ENCODE data around the gene PMS2.
"Not testable (repeated sequence)": the region's sequence is repeated elsewhere in the genome, so short reads cannot be mapped to it uniquely, and the experiment has no call there.

The PMS2 gene, protein sequence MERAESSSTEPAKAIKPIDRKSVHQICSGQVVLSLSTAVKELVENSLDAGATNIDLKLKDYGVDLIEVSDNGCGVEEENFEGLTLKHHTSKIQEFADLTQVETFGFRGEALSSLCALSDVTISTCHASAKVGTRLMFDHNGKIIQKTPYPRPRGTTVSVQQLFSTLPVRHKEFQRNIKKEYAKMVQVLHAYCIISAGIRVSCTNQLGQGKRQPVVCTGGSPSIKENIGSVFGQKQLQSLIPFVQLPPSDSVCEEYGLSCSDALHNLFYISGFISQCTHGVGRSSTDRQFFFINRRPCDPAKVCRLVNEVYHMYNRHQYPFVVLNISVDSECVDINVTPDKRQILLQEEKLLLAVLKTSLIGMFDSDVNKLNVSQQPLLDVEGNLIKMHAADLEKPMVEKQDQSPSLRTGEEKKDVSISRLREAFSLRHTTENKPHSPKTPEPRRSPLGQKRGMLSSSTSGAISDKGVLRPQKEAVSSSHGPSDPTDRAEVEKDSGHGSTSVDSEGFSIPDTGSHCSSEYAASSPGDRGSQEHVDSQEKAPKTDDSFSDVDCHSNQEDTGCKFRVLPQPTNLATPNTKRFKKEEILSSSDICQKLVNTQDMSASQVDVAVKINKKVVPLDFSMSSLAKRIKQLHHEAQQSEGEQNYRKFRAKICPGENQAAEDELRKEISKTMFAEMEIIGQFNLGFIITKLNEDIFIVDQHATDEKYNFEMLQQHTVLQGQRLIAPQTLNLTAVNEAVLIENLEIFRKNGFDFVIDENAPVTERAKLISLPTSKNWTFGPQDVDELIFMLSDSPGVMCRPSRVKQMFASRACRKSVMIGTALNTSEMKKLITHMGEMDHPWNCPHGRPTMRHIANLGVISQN

GRCh38 chr7:6008668-6009611, at the start of gene PMS2, which contains the start of gene AIMP2:
Gene PMS2 (minus strand): TSS chr7:6009049. CDS start chr7:6009019, 30 bp downstream.
Gene AIMP2 (plus strand): TSS chr7:6009272. CDS start chr7:6009364, 92 bp downstream.
- peak; percentile 93 to 98 for DNase-seq (ENCODE audit: low read depth in 2 of 2)

- DNase-seq (ENCODE audit: low read depth in 2 of 2), result no peak
Observed at GRCh38 chr7:6057316-6058129, 48.7 kb upstream of the PMS2 start.

GRCh38 chr7:6056616-6057015, 47.8 kb upstream of the PMS2 start:
- no peak for DNase-seq (ENCODE audit: low read depth in 2 of 2)

DNA sequence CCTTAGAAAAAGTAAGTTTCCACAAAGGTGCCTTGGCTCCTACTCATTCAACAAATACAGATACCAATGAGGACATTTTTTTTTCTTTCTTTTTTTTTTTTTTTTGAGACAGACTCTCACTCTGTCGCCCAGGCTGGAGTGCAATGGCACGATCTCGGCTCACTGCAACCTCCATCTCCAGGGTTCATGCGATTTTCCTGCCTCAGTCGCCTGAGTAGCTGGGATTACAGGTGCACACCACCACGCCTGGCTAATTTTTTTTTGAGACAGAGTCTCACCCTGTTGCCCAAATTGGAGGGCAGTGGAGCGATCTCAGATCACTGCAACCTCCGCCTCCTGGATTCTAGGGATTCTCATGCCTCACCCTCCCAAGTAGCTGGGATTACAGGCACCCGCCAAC, 42.3 kb upstream of the PMS2 start:
- not testable (repeated sequence) for DNase-seq (ENCODE audit: low read depth in 2 of 2)

DNA sequence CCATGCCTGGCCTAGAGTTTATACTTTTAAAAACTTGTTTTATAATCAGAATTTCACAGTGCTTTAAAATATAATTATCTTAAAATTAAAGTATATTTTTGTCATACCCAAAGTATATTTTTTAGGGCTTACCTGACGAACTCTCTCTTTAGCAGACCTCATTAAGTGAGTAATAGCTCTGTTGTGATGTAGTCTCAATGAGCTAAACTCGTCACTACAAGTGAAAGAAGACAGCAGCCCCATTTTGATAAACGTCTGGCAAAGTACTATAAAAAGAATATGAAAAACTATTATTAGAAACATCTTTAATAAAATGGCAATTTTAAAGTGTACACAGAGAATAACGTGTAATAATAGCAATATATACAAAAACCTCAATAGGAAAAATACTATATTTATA, 40.9 kb upstream of the PMS2 start:
- no peak for DNase-seq (ENCODE audit: low read depth in 2 of 2)

DNA sequence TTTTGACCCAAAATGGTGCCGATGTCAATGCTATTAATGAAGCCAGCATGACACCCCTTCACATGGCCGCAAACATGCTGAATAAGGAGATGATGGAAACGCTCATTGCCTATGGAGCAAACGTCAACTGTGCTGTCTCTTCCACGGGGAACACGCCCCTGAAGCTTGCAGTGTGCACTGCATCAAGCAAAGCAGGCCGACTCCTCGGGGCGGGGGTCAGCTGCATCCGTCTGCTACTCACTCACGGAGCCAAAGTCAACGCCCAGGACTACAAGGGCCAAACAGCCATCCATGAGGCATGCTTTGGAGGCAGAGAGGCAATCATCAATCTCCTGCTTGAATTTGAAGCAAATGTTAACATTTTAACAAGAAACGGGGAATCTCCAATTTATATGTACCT, 26.8 kb upstream of the PMS2 start:
- no peak for DNase-seq (ENCODE audit: low read depth in 2 of 2)

DNA sequence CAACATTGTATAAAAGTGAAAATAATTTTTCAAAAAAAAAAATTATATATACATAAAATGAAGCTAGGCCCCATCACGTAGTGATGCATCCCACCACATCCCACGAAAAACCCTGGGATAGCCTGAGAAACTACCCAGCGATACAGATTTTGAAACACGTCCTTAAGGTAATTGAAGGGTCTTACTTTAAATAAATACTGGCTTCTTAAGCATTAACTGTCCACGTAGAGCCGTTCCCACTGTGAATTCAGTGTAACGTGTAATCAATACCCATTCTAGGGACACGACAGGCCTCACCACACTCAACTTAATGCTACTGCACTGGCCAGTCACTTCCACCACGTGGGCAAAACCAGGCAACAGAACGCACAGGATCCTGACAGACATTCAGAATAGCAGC, 26.3 kb upstream of the PMS2 start:
- DNase-seq (ENCODE audit: low read depth in 2 of 2), result no peak

GRCh38 chr7:6032641-6033040, 23.8 kb upstream of the PMS2 start:
- no peak for DNase-seq (ENCODE audit: low read depth in 2 of 2)

DNA sequence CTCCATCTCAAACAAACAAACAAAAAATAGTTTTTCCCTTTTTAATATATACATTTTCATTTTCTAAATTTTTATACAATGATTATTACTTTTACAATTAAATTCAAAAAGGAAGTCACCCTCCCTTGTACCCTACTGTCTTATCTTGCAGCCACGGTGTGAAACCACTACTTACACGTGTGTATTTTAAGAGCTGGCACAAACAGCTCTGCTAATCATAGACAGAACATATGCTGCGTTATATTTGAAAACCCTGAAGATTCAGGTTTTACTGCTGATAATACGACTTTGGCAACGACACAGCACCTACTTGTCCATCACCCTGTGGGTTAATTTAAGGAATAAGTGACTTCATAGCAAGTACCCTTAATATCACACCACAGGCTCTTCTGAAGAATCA, 23.3 kb upstream of the PMS2 start:
- no peak for DNase-seq (ENCODE audit: low read depth in 2 of 2)

DNA sequence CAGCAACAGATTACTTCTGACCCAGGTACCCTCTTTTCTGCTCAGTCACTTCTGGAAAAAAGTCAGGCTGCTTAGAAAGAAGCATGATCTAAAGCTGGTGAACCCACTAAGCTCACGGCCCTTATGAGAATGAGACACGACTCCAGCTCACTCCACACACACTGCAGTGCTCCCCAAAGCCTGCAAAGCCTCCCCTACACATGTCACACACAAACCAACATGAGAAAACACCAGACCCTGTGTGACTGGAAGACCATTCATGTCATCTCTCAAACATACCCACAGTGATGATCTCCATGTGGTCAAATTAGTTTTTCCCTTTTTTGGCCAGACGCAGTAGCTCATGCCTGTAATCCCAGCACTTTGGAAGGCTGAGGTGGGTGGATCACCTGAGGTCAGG, 22.7 kb upstream of the PMS2 start:
- DNase-seq (ENCODE audit: low read depth in 2 of 2), result no peak

DNA sequence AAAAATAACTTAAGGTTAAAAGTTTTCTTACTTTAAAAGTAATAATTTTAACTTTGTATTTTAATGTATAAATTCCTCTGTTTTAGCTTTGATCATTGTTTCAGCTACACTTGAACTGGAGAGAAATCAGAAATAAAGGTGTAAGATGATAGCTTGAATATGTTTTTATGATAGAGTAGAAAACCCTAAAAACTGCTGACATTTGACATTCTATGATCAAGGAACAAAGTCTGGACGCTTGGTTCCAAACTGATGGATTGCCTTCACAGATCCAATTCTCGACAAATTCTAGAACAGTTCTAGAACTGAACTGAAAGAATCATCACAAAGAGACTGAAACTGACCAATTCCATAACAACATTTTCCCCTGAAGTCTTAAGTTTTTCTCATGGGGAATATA, 22.1 kb upstream of the PMS2 start, which contains the start of gene ANKRD61:
Gene ANKRD61, plus strand, starts transcription at position 389 of the 400 bp plus-strand sequence. Its CDS starts 0 bp downstream, at position 389.
- no peak for DNase-seq (ENCODE audit: low read depth in 2 of 2)

DNA sequence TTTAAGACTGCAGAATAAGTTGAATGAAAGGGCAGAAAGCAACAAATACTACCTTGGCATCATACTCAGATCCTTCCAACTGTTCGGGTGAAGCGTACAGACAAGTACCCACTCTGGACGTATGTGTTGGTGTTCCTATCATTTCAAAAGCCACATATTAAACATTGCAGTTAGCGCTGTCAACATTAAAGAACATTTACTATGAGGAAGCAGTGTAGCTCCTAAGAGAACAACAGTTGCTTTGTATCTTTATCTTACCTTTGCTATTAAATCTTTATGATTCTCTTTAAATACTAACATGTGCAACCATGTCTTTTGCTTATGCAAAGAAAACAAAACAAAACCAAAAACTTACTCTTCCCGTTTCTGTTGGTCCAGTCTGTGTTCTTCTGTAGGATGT, 19.7 kb upstream of the PMS2 start:
- DNase-seq (ENCODE audit: low read depth in 2 of 2), result no peak

GRCh38 chr7:6027806-6028365, 19.0 kb upstream of the PMS2 start:
- DNase-seq (ENCODE audit: low read depth in 2 of 2), result no peak

DNA sequence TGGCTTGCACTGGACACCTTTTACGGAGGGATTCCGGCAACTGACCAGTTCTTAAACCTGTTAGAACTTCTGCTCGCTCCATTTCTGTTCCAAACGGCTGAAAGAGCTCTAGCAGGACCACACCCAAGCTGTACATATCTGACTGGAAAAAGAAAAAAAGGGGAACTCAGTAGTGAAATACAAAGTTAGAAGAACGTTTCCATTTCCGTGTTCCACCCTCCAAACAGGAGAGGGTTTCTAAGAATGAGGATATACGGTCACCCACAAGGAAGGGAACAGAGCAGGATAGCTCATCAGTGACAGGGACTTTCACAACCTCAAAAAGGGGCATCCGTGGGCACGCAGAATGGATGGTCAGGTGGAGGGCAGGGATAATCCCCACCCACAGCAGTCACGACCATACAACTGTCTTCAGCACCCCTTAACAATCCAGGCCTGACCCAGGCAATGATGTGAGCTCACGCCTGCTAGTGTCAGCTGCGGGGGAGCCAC, 18.0 kb upstream of the PMS2 start:
- DNase-seq (ENCODE audit: low read depth in 2 of 2), result no peak

DNA sequence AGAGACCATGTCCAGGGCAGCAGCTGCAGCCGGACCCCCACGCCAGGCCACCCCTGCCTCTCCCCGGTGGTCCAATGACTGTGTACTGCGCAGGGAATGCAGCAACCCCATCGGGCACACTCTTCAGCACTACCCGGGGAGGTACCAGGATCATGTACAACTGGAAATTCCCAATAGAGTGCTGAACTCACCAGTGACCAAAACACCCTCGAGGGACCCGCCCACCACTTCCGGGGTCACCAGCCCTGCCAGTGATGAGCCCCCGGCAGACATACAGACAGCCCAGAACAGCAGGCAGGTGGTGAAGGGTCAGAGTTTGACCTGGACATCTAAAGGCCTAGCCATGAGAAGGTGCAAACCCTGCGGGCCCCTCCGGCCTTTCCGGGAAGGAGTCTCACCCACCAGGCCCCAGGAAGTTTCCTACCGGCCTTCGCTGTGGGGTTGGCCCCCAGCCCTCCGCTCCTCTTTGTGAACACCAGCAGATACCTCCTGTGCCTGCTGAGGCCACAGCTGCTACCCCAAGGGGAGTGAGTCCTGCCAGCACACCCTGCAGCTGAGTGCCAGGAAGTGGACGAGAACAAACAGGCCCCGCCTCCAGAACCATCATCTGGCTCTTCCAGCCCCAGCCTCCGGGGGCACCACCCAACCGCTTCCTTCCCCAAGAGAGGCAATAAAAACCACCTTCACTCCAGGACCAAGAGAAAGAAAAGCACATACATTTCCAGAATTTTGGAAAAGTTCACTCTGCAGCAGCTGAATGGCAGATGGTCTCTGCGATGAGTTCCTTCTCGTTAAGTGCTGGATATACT, 17.4 kb upstream of the PMS2 start:
- peak; percentile 19 to 44 for DNase-seq (ENCODE audit: low read depth in 2 of 2)

GRCh38 chr7:6023974-6024435, 15.2 kb upstream of the PMS2 start:
- no peak for DNase-seq (ENCODE audit: low read depth in 2 of 2)

DNA sequence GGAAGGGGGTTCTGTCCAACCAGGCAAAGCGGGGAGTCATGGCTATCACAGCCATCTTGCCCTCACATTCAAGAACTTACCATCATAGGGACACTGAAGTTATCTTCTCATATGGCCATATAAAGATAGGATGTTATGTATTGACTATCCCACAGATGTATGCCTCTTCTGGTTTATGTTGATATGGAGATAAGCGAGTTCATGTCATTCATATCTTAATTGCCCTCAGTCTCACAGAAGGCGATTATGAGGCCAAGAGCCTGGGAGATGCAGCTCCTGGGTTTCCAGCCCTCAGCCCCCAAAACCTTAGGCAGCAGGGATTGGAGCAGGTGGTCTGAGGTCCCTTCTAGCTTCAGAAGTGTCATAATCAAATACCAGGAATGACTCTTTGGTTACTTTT, 13.9 kb upstream of the PMS2 start:
- no peak for DNase-seq (ENCODE audit: low read depth in 2 of 2)

GRCh38 chr7:6020371-6021286, 11.8 kb upstream of the PMS2 start:
- DNase-seq (ENCODE audit: low read depth in 2 of 2), result no peak
